AG09309 (cell line): ENCODE measurements around the gene IL25.
"Not testable (repeated sequence)": the region's sequence is repeated elsewhere in the genome, so short reads cannot be mapped to it uniquely, and the experiment has no call there.

ENCODE experiments used
- DNase-seq: peaks from one replicate; pipeline ENCODE4 v3.0.0-alpha.2; 2010; ENCODE audit warnings: low read depth
- H3K4me3 ChIP-seq: 2 replicates; pipeline ENCODE4 v1.5.1; 2011; ENCODE audit warnings: mild to moderate bottlenecking, low read depth, low read length, moderate library complexity; ENCODE audit not compliant: control insufficient read depth
- CTCF ChIP-seq: IDR thresholded peaks from 2 replicates; pipeline ENCODE4 v1.5.1; 2011; ENCODE audit warnings: mild to moderate bottlenecking, low read depth, low read length, inconsistent platforms; ENCODE audit not compliant: insufficient read depth, control insufficient read depth; ENCODE audit errors: missing control alignments

IL25 gene

DNA sequence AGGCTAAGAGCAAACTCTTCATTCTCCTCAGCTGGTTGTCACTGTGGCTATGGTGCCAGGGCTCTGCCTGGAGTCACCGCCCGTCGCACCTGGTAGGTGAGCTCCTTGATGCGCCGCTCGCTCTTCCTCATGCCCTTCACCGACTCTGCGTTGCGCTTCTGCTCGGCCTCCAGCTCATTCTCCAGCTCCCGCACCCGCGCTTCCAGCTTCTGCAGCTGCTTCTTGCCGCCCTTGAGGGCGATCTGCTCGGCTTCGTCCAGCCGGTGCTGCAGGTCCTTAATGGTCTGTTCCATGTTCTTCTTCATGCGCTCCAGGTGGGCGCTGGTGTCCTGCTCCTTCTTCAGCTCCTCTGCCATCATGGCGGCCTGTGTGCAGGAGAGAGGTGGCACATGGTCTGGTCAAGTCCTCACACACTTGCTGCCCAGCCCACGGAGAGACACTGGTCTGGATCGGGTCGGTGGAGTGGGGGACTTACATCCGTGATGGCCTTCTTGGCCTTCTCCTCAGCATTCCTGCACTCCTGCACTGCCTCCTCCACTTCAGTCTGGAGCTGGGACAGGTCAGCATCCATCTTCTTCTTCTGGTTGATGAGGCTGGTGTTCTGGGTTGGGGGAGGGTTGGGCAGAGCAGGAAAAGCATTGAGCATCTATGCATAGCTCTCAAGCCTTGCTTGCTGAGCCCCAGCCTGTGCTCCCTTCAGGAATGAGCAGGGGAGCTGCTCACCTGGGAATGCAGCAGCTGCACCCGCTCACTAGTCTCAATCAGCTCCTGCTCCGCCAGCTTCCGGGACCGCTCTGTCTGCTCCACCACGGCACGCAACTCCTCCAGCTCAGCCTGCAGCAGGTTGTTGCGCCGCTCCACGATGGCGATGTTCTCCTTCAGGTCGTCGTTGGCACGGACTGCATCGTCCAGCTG, 42.6 kb downstream of the IL25 start:
- no peak for TF ChIP-seq CTCF
- no peak for DNase-seq
- no peak overlapping the region for H3K4me3 ChIP-seq

- no peak for TF ChIP-seq CTCF
- H3K4me3 ChIP-seq: no peak overlapping the region
- DNase-seq: no peak
Measured at GRCh38 chr14:23415821-23416778, 43.5 kb downstream of the IL25 start.

DNA sequence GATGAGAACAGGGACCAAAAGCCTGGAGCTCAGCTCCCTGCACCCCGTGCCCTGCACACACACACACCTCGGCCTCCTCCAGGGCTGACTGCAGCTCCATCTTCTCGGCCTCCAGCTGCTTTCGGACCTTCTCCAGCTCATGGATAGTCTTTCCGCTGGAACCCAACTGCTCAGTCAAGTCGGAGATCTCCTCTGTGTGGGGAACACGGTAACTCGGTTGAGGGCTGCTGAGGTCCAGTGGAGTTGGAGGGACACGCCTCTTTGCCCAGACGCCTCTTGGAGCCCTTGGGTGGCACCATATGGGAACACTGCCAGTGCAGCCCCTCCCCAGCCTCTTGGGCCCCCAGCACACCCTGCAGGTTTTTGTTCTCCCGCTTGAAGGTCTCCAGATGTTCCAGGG, 44.2 kb downstream of the IL25 start:
- TF ChIP-seq CTCF: no peak
- no peak overlapping the region for H3K4me3 ChIP-seq
- no peak for DNase-seq

DNA sequence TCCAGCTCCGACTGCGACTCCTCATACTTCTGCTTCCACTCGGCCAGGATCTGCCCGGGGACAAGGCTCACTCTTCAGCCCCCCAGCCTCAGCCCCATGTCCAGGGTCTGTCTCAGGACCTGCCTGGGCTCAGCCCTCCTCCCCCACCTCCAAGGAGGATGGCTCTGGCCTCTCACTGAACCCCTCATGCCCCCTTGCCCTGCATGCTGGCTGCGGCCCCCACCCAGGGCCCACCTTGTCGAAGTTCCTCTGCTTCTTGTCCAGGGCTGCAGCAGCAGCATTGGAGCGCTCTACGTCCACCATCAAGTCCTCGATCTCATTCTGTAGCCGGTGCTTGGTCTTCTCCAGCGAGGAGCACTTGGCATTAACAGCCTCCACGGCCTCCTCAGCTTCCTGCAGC, 44.7 kb downstream of the IL25 start:
- not testable (repeated sequence) for DNase-seq, H3K4me3 ChIP-seq

DNA sequence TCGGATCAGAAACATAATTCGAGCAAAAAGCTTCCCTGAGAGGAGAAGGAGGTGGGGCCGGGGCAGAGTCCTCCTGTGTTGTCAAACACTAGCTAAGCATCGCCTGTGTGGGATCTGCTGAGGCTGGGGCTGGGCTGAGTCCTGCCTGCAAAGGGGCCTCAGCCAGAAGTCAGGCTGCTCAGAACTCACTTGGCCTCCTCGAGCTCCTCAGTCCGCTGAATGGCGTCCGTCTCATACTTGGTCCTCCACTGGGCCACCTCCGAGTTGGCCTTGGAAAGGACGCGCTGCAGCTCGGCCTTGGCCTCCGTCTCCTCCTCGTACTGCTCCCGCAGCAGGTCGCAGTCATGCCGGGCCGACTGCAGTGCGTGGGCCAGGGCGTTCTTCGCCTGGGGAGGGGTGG, 45.4 kb downstream of the IL25 start:
- no peak for DNase-seq
- no peak for TF ChIP-seq CTCF
- no peak overlapping the region for H3K4me3 ChIP-seq

DNA sequence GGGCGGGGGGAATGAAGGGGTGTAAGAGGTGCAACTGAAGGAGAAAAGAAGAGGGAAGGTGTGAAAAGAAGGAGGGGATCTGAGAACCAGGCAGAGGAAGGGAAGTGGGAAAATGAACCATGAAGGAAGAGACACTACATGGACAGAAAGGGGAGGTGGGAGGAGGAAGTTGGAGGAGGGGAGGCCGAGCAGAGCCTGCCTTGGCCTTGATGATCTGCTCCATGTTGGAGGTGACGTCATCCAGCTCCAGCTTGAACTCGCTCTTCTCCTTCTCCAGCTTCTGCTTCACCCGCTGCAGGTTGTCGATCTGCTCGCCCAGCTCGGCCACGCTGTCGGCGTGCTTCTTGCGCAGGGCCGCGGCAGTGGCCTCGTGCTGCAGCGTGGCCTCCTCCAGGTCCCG, 47.0 kb downstream of the IL25 start:
- H3K4me3 ChIP-seq, DNase-seq: not testable (repeated sequence)

GRCh38 chr14:23421594-23421993, 49.0 kb downstream of the IL25 start:
- DNase-seq: no peak
- no peak overlapping the region for H3K4me3 ChIP-seq
- TF ChIP-seq CTCF: no peak
